CD4-positive, alpha-beta T cell treated with Interleukin-2 at 100 ng/mL for 4 hours (primary cell): ENCODE results near the gene MTTP.

Source experiments
- DNase-seq: peaks from one replicate; pipeline ENCODE4 v3.0.0-alpha.2; 2020; ENCODE audit warnings: low spot score

Gene MTTP

GRCh38 chr4:99593781-99594641, 19.4 kb downstream of the MTTP start:
- no peak for DNase-seq

GRCh38 chr4:99594818-99595217, 20.2 kb downstream of the MTTP start:
- DNase-seq, result no peak

- no peak for DNase-seq
Observed at GRCh38 chr4:99606716-99607115, 32.1 kb downstream of the MTTP start.

- no peak for DNase-seq
Observed at GRCh38 chr4:99608417-99608816, 33.8 kb downstream of the MTTP start.

GRCh38 chr4:99610605-99611175, 36.1 kb downstream of the MTTP start:
- DNase-seq, result no peak

GRCh38 chr4:99612281-99612680, 37.7 kb downstream of the MTTP start:
- DNase-seq, result no peak

- DNase-seq, result no peak
Observed at GRCh38 chr4:99612704-99613103, 38.1 kb downstream of the MTTP start.

- no peak for DNase-seq
Observed at GRCh38 chr4:99614491-99614890, 39.9 kb downstream of the MTTP start.

- no peak for DNase-seq
Observed at GRCh38 chr4:99615170-99615820, 40.7 kb downstream of the MTTP start.

- DNase-seq, result no peak
Observed at GRCh38 chr4:99617374-99617773, 42.8 kb downstream of the MTTP start.

- no peak for DNase-seq
Observed at GRCh38 chr4:99622341-99622740, 47.7 kb downstream of the MTTP start.

- no peak for DNase-seq
Observed at GRCh38 chr4:99624141-99624719, 49.6 kb downstream of the MTTP start.

GRCh38 chr4:99625369-99625768, 50.7 kb downstream of the MTTP start:
- no peak for DNase-seq

- no peak for DNase-seq
Observed at GRCh38 chr4:99628040-99628439, 53.4 kb downstream of the MTTP start.

GRCh38 chr4:99629962-99630554, 55.4 kb downstream of the MTTP start:
- no peak for DNase-seq

- no peak for DNase-seq
Observed at GRCh38 chr4:99630857-99631360, 56.3 kb downstream of the MTTP start.

- DNase-seq, result no peak
Observed at GRCh38 chr4:99633772-99634171, 59.1 kb downstream of the MTTP start.

GRCh38 chr4:99634742-99635360, 60.2 kb downstream of the MTTP start:
- no peak for DNase-seq

- no peak for DNase-seq
Observed at GRCh38 chr4:99635601-99636000, 61.0 kb downstream of the MTTP start.

GRCh38 chr4:99636422-99636821, 61.8 kb downstream of the MTTP start:
- DNase-seq, result no peak

GRCh38 chr4:99637174-99637573, 62.5 kb downstream of the MTTP start:
- no peak for DNase-seq

- no peak for DNase-seq
Observed at GRCh38 chr4:99640676-99641075, 66.1 kb downstream of the MTTP start.
